ENCODE measurements around the gene HLA-DQB2. TPM values are rescaled to one million over a fixed set of nuclear protein-coding genes. Genes with fewer than 3 reads are reported as not detected.
"Not testable (repeated sequence)": the region's sequence is repeated elsewhere in the genome, so short reads cannot be mapped to it uniquely, and the experiment has no call there.

Gene HLA-DQB2
- polyA plus RNA-seq (2012; ENCODE audit: insufficient read depth, insufficient read length): not detected

DNA sequence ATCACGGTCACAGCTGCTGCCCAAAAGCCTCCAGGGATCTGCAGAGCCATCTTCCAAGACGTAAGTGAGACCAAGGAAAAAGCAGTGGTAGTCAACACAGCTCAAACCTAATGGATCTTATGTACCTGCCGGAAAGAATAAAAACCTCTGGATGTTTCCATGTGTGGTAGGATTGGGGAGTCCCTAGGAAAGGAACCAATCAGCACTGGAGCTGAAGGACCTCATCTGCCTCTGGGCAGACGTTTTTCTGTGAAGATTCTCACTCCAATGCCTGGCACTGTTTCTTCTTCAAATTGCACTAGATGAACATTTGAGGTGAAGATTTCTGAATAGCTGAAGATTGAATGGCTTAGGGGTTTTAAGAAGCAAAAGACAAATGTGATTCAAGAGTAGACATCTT, at the start of gene HLA-DQB2:
Gene HLA-DQB2, minus strand, starts transcription at position 112 of the 400 bp plus-strand sequence. Its CDS starts 62 bp downstream, at position 50.
- no peak for DNase-seq (ENCODE audit: low read depth, low spot score)
- H3K4me3 ChIP-seq (ENCODE audit: low read length): no peak within 1 kb of the TSS

DNA sequence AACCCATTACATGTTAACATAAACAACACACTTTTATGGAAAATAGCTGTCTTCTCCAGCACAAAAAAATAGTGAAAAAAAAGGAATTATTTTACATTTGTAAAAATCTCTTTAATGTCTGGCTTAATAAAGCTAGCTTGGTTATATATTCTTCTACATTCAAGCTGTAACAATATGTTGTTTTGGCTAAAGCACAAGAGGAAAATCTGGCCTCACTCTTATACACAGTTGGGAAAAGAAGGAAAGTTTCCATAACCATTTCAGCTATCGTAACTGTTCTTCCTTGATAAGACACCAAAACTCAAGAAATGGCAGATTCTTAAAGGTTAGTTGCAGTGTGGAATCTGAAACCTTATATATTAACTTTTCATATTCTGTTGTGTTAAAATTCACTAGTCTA, 45.8 kb upstream of the HLA-DQB2 start:
- no peak overlapping the region for H3K4me3 ChIP-seq (ENCODE audit: low read length)
- DNase-seq (ENCODE audit: low read depth, low spot score): no peak

DNA sequence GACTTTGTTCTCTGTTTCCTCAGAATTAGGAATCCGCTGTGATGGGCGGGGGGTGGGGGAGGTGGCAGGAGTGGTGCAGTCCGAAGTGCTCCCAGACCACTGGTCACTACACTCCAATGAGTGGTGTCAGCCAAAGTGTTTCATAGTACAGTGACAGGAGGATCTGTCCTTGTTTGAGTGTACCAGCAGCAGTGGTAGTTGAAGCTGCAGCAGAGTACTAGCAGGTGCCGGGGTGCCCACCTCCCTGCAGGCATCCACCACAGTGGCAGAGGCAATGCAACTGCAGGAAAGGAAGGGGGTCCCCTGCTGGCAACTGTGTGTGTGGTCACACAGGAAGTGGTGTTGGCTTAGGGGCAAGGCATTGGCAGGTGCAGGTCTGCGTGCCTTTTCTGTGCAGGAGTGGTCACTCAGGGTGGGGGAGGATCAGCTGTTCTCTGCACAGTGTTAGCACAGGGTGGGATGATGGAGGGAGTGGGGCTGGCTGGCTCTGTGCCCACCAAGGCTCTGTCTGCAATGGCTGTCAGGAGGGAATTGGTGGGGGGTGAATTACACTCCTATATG, 43.8 kb upstream of the HLA-DQB2 start:
- peak; percentile 23 for DNase-seq (ENCODE audit: low read depth, low spot score)
- no peak overlapping the region for H3K4me3 ChIP-seq (ENCODE audit: low read length)

DNA sequence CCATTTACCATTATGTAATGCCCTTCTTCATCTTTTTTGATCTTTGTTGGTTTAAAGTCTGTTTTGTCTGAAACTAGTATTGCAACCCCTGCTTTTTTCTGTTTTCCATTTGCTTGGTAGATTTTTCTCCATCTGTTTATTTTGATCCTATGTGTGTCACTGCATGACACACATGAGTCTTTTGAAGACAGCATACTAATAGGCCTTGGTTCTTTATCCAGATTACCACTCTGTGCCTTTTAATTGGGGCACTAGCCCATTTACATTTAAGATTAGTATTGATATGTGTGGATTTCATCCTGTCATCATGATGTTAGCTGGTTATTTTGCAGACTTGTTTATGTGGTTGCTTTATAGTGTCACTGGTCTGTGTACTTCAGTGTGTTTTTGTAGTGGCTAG, 42.1 kb upstream of the HLA-DQB2 start:
- not testable (repeated sequence) for H3K4me3 ChIP-seq (ENCODE audit: low read length); DNase-seq (ENCODE audit: low read depth, low spot score)

DNA sequence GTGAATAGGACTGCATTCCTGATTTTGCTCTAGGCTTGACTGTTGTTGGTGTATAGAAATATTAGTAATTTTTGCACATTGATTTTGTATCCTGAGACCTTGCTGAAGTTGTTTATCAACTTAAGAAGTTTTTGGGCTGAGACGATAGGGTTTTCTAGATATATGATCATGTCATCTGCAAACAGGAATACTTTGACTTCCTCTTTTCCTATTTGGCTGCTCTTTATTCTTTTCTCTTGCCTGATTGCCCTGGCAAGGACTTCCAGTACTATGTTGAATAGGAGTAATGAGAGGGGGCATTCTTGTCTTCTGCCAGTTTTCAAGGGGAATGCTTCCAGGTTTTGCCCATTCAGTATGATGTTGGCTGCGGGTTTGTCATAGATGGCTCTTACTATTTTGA, 40.1 kb upstream of the HLA-DQB2 start:
- no peak for DNase-seq (ENCODE audit: low read depth, low spot score)
- no peak overlapping the region for H3K4me3 ChIP-seq (ENCODE audit: low read length)

DNA sequence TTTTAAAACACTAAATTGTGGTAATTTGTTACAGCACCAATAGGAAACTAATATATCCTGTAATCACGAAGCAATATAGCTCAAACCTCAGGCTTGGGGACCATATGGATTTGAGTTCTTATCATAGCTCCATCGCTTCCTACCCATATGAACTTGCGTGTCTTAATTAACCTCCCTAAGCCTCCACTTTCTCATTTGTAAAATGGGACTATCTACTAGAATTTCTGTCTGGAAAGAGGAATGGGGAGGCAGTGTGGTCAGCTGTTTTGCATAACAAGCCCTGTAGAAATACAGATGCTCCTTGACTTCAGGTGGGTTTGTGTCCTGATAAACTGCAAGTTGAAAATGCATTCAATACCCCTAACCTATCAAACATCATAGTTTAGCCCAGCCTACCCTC, 36.4 kb upstream of the HLA-DQB2 start:
- no peak overlapping the region for H3K4me3 ChIP-seq (ENCODE audit: low read length)
- no peak for DNase-seq (ENCODE audit: low read depth, low spot score)

DNA sequence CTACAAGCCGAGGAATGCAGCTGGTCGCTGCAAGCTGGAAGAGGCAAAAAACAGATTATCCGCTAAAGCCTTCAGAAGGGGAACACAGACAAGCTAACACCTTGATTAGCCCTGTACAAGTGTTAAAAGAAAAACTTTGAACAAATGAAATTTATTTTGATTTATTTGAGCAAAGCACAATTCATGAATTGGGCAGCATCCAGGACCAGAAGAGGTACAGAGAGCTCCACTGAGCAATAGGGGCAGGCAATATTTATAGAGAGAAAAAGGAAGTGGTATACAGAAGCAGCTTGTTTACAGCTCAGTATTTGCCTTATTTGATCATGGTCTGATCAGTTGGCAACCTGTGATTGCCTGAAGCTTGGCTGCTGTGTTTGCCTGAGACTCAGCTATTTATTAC, 35.8 kb upstream of the HLA-DQB2 start:
- H3K4me3 ChIP-seq (ENCODE audit: low read length): no peak overlapping the region
- DNase-seq (ENCODE audit: low read depth, low spot score): no peak

DNA sequence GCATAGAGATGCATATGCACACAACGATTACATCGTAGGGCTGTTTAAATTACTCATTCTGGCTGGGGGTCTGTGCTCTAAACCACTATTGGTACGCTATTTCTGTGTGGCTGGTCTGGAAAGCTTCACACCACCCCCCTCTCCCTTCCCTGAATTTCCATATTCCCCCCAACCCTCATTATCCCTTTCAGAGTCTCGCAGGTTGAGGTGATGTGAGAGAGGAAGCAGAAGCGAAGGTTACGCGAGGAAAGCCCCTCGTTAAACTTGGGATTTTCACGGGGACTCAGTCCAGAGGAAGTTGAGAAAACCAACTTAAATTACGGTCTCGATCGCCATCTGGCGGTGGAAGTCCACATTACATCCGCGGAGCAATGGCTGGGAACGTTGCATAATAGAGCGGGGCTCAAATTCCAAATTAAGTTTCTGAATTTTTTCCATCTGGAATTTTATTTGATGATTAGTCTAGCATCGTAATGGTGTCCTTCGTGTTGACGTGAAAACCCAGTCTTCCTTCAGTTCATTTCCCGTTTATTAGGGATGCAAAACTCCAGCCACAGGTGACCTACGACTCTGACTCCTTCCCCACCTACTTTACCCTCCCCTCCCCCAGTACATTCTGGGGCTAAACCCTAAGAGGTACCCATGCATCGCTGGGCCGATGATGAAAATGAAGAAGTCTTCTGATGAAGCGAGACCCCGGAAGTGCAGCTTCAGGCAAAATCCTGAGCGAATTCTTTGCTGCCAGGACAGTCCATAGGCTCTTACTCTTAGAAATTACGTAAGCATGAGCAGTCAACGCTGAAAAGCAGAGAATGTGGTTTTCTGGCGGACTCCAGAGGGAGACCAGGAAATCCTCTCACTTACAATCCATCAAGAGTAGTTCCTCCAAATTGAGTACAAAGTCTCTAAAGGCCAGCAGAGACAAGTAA, 33.8 kb upstream of the HLA-DQB2 start:
- DNase-seq (ENCODE audit: low read depth, low spot score): peak; percentile 50
- peak overlapping the region; percentile 36 for H3K4me3 ChIP-seq (ENCODE audit: low read length)

DNA sequence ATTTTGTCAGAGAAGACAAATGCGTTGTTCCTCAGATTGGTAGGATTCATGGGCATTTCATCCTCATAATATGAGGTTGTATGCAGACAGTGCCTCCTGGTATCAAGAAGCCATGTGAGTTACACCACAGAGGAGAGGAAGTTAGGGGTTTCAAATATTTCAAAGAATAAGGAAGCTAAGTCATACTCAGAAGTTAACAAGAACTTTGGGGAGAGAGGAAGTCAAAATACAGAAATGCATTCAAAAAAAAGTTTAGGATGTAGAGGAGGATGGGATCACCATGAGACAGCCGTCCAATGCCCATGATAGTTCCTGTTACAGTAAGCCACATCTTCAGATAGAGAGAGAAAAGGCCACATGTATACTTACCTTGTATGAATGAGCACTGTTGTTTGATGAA, 31.2 kb upstream of the HLA-DQB2 start:
- DNase-seq (ENCODE audit: low read depth, low spot score): no peak
- no peak overlapping the region for H3K4me3 ChIP-seq (ENCODE audit: low read length)

DNA sequence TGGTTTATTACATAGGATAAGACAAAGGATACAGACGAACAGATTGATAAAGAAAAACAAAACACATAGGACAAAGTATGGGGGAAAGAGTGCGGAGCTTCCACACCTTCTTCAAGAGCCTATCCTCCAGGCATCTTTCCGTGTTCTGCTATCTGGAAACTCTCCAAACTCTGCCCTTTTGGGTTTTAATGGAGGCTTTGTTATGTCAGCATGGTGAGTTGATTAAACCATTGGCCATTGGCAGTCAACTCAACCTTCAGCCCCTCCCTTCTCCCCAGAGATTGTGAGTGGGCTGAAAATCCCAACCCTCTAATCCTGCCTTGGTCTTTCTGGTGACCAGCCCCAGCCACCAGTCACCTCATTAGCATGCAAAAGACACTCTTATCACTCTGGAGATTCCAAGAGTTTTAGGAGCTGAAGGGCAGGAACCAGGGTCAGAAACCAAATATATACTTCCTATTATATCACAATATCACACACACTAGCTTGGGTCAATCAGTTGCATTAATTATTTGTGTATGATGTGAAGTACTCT, 29.6 kb upstream of the HLA-DQB2 start:
- no peak for DNase-seq (ENCODE audit: low read depth, low spot score)
- H3K4me3 ChIP-seq (ENCODE audit: low read length): no peak overlapping the region

DNA sequence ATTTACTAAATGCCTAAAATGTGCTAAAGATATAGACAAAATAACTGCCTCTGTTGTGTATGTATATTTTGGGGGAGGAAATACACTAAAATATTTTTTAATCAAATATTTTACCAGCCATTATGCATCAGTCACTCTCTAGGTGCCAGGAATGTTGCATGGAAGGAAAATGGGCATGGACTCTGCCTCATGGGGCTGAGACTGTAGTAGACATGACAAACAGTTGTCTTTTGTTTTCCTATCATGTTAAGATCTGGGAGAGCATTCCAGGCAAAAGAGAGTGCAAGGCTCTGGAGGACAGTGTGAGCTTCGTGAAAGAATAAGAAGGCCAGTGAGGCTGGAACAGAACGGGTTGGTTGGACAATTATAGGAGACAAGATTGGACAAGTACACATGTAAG, 27.0 kb upstream of the HLA-DQB2 start:
- no peak overlapping the region for H3K4me3 ChIP-seq (ENCODE audit: low read length)
- no peak for DNase-seq (ENCODE audit: low read depth, low spot score)

DNA sequence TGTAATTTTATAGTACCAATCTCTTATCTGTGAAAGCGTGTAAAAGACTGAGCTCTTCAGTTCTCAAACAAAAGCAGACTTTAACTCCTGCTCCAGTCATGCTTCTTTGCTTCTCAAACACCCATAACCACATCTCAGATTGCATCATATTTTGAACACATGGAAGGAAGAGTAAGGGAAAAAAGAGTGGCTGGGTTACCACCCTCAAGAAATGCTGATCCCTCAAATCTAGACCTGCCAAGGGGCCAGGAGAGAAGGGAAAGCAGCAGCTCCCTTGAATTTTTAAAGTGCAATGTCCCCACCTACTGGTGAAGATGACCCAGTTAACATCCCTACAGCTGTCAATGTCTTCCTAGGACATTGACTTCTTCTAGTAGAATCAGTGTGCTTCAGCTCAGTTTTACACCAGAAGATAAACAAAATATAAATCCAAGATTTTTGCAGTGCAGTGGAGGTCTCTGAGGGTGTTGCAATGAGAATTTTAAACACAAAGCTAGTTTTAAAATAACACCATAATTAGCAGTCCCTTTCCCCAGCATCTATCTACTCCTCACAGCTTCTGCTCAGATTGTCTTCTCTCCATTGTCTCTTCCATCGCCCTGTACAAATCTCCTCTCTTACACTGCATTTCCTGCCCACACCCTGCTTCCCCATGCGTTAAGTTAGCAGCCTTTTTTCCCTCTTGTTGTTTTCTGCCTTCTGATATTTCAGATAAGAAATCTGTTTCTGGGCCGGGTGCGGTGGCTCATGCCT, 22.6 kb upstream of the HLA-DQB2 start:
- DNase-seq (ENCODE audit: low read depth, low spot score): peak; percentile 40
- no peak overlapping the region for H3K4me3 ChIP-seq (ENCODE audit: low read length)

DNA sequence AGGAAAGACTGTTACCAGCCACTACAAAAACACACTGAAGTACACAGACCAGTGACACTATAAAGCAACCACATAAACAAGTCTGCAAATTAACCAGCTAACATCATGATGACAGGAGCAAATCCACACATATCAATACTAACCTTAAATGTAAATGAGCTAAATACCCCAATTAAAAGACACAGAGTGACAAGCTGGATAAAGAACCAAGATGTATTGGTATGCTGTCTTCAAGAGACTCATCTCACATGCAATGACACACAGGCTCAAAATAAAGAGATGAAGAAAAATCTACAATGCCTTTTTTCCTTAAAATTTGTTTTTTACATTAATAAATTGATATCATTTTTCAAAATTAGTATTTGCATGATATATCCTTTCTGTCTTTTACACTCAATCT, 19.6 kb upstream of the HLA-DQB2 start:
- not testable (repeated sequence) for H3K4me3 ChIP-seq (ENCODE audit: low read length); DNase-seq (ENCODE audit: low read depth, low spot score)

DNA sequence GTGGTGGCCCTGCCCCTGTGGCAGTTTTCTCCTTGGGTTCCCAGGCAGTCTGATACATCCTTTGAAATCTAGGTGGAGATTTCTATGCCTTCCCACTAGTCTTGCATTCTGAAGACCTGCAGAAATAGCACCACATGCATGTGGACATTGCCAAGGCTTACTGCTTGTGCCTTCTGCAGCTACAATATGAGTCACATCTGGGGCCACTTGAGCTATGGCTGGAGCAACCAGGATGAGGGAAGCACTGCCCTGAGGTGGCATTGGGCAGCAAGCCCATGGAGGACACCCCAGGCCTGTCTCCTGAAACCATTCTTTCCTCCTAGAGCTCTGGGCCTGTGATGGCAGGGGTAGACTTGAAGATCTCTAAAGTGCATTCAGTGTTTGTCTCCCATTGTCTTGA, 15.7 kb upstream of the HLA-DQB2 start:
- H3K4me3 ChIP-seq (ENCODE audit: low read length): no peak overlapping the region
- DNase-seq (ENCODE audit: low read depth, low spot score): no peak

DNA sequence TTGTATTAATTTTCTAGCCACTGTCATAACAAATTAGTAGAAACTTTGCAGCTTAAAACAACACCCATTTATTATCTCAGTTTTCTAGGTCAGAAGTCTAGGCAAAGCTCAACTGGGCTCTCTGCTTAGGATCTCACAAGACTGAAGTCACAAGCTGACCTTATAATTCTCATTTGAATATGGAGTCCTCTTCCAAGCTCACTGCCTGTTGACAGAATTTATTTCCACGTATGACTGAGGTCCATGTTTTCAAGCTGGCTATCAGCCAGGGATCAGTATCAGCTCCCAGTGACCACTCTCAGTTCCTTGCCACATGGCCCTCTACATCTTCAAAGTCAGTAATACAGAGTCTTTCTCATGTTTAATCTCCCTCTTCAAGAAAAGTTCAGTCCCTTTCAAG, 11.7 kb upstream of the HLA-DQB2 start:
- DNase-seq (ENCODE audit: low read depth, low spot score): no peak
- no peak overlapping the region for H3K4me3 ChIP-seq (ENCODE audit: low read length)

DNA sequence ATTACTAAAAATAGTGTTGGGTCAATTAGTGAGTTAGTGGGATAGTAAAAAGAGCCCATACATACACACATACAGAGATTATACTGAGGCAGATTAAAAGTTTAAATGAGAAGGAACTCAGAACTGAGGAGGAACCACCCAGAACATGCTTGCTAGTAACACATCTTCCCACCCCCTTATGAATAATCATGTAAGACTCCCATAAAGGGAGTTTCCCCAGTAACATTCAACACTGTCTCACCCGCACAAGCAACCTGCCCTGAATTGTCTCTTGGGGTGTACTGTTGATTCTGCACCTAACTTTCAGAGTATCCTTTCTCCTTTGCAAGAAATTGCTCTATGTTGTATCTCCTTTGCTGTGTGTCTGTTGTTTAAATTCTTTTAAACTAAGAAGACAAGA, 11.1 kb upstream of the HLA-DQB2 start:
- no peak for DNase-seq (ENCODE audit: low read depth, low spot score)
- no peak overlapping the region for H3K4me3 ChIP-seq (ENCODE audit: low read length)

DNA sequence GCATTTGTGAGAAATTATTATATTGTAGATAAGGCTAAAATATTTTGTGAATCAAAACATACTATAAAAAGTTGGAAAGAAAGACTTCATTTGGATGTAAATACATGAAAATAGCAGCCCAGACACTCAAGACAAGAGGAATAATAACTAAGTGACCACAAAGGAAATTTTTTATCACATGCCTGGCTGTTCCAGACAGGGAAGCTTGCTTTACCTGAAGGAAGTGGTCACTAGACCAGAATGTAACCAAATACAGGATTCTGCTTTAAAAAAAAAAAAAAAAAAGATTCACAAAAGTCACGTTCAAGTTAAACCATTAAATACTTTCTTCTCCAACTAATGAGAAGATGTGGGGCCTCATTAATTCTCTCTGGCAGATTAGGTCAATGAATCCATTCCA, 9.3 kb upstream of the HLA-DQB2 start:
- no peak for DNase-seq (ENCODE audit: low read depth, low spot score)
- no peak overlapping the region for H3K4me3 ChIP-seq (ENCODE audit: low read length)

DNA sequence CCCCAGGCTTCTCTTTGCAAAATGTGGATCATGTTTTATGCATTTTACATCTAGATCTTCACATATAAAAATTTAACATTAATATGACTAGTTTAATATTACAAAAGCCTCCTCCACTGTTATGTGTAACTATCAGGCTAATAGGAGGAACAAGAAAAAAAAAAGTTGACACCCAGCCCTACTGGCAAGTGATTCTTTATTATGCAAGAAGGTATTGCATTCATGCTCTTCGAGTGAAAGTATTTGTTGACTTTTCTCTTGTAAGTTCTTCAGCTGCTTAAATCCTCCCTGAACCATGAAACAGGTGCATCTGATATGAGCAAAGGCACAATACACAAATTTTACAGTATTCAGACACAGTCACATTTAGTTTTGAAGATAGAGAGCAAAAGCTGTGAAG, 716 bp upstream of the HLA-DQB2 start:
- no peak for DNase-seq (ENCODE audit: low read depth, low spot score)
- no peak overlapping the region for H3K4me3 ChIP-seq (ENCODE audit: low read length)

DNA sequence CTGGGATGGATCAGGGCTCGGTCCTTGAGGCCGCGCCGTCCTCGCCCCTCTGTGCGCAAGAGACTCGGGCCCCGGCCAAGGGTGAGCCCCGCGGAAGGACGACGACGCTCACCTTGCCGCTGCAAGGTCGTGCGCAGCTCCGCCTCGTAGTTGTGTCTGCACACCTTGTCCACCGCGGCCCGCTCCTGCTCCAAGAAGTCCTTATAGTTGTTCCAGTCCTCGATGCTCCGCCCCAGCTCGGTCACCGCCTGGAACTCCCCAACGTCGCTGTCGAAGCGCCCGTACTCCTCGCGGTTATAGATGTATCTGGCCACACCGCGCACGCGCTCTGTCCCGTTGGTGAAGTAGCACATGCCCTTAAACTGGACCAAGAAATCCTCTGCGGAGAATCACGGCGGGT, 1.8 kb downstream of the HLA-DQB2 start:
- no peak for DNase-seq (ENCODE audit: low read depth, low spot score)
- H3K4me3 ChIP-seq (ENCODE audit: low read length): no peak overlapping the region

DNA sequence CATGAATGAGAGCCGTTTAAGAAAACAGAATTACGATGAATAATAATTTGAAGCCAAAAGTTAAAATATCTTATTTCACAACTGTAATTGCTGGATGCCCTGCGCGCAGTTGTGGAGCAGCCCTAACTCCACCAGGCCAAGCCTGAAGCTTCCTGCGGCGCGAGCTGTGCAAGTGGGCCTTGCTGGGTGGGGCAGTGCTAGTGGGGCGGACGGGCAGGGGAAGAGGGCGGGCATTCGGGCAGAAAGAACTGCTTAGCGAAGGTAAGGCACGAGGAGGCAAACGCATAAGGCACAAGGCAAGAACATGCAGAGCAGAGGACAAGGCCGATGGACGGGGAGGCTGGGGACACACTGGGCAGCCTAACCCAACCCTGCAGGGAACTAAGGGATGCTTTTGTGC, 2.3 kb downstream of the HLA-DQB2 start:
- DNase-seq (ENCODE audit: low read depth, low spot score): no peak
- no peak overlapping the region for H3K4me3 ChIP-seq (ENCODE audit: low read length)
